Measurements from ENCODE around the gene CSHL1.

CSHL1 gene

DNA sequence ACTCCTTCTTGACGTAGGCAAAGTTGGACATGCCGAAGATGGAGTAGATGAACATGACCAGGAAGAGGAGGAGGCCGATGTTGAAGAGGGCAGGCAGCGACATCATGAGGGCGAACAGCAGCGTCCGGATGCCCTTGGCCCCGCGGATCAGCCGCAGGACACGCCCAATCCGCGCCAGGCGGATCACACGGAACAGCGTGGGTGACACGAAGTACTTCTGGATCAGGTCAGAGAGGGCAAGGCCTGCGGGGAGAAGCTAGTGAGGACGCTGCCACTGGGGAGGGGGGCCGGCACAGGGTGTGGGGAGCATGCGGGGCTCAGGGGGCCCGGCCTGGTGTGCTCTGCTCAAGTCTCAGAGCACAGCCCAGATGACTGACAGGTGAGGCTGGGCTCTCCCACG lies 30.7 kb upstream of the CSHL1 start:
- DNase-seq (ENCODE audit: low read depth), result no peak
- H3K4me3 ChIP-seq (ENCODE audit: low read depth, low read length), result no peak overlapping the region

DNA sequence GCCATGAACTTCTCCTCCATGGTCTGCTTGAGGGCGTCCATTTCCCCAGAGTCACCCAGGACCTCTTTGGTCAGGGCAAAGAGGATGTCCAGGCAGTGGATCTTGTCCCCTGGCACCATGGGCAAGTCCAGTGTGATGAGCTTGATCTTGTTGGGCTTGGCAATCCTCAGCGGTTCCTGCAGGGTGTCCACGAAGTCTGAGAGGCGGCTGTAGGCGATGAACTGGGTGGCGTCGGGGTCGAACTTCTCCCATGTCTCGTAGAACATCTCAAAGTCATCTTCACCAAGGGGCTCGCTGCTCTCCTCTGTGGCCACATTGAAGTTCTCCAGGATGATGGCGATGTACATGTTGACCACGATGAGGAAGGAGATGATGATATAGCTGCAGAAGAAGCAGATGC lies 30.1 kb upstream of the CSHL1 start:
- H3K4me3 ChIP-seq (ENCODE audit: low read depth, low read length), result no peak overlapping the region
- no peak for DNase-seq (ENCODE audit: low read depth)

DNA sequence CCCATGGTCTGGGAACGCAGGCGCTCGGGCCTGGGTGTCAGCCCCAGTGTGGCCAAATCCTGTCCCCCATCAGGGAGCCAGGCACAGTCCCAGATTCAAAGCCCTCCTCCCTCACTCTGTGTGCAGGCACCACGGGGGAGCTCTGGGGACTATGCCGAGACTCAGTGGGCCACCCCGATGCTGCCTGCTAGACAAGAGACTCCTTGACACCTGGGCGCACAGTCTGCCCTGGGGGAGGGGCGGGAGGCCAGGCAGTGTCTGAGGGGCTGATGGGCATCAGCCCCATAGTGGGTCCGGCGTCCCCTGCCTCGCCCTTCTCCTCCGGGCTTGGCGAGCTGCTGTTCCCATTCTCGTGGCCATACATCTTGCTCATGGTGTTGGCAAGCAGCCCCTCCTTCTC lies 29.5 kb upstream of the CSHL1 start:
- H3K4me3 ChIP-seq (ENCODE audit: low read depth, low read length), result no peak overlapping the region
- DNase-seq (ENCODE audit: low read depth), result no peak

DNA sequence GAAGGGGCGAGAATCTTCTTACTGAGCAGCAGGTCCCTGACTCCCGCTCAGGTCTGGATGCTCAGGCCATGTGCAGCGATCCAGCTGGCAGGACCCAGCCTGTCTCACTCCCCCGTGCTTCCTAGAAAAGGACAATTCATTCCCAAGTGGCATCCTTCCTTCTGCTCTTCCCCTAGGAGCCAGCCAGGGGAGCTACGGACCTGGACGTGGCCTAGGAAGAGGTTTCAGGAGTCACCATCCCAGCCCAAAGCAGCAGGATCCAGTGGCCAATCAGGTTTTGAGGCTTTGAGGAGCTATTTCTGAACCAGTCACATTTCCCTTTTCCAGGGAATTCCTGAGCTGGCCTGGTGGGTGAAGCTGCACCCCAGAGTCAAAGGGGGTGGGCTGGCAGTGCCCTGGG lies 28.8 kb upstream of the CSHL1 start:
- no peak for DNase-seq (ENCODE audit: low read depth)
- no peak overlapping the region for H3K4me3 ChIP-seq (ENCODE audit: low read depth, low read length)

DNA sequence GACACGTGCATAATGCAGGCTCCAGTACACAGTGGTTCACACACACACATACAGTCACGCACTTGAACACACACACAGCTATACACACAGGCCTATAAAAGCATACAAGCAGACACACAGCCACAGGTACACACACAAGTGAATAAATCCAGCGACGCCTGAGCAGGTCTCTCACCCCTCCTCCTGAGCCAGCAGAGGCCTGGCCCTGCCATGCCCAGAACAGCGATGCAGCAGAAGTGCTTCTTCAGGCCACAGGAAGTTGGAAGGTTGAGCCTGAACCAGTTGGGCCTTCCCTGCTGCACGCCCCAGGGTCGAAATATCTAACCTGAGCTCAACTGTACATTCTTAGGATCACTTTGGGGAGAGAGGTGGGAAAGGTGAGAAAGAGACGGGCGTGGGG lies 28.3 kb upstream of the CSHL1 start:
- no peak for DNase-seq (ENCODE audit: low read depth)
- H3K4me3 ChIP-seq (ENCODE audit: low read depth, low read length), result no peak overlapping the region

DNA sequence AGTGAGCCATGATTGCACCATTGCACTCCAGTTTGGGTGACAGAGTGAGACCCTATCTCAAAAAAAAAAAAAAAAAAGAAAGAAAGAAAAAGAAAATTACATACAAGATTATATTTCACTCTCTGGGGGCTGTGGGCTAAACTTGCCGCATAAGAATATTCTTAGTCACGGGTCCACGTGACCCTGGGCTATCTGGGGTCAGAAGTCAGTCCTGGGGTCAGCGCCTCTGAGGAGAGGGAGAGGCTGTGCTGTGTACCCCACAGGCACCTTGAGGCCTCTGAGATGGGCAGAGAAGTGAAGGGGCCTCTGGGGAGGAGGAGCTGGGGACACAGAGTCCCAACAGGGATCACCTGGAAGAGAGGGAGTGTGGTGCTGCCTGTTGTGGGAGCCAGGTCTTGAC lies 26.9 kb upstream of the CSHL1 start:
- no peak overlapping the region for H3K4me3 ChIP-seq (ENCODE audit: low read depth, low read length)
- DNase-seq (ENCODE audit: low read depth), result no peak

DNA sequence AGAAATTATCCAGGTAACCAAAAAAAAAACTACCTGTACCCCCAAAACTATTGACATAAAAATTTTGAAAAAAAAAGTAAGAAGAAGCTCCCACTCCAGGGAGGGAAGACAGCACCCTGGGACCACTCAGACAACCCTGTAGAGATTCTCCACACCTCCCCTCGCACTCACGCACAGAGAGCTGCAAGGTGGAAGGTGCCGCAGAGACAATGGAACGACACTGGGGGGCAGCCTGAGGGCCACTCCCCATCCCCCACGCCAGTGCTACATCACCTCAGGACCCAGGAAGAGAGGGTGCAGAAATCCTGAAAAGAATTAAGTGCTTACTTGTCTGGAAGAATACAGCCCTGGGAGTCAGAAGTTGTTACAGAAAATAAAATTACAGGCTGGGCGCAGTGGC lies 26.3 kb upstream of the CSHL1 start:
- H3K4me3 ChIP-seq (ENCODE audit: low read depth, low read length), result no peak overlapping the region
- no peak for DNase-seq (ENCODE audit: low read depth)

DNA sequence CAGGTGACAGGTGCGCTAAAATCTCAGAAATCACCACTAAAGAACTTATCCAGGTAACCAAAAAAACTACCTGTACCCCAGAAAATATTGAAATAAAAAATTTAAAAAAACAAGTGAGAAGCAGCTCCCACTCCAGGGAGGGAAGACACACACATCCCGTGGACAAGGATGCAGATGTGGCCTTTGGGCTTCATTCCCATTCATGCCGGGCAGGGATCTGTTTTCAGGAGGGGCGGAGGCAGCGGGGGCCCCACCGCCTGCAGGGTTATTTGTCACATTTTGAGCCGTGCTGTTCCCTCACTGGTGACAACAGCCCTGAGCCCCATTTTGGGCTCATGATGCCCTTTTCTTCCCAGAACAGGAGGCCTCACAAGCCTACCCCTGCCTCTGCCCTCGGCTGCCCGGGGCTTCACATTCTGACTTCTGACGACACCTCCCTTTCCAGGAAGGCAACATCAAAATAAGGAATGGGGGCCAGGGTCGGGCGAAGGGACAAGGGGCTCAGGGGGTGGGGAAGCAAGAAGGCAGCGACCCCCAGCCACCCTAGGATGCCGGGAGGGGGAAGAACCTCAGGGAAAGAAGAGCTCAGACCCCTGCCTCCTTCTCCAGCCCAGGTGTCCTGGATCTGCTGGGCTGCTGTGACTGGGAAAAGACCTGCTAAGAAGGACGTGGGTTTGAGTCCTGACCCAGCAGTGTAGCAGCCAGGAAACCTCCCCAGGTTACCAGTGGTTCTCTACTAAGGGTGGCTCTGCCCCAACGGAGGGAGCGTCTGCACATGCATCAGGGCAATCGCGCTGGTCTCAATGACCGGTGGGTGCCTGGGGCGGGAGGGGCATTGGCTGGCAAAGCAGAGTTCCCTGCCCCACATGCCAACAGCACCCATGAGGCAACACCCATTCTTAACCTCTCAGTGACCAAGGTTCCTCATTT lies 23.4 kb upstream of the CSHL1 start:
- DNase-seq (ENCODE audit: low read depth), result no peak
- H3K4me3 ChIP-seq (ENCODE audit: low read depth, low read length), result no peak overlapping the region

DNA sequence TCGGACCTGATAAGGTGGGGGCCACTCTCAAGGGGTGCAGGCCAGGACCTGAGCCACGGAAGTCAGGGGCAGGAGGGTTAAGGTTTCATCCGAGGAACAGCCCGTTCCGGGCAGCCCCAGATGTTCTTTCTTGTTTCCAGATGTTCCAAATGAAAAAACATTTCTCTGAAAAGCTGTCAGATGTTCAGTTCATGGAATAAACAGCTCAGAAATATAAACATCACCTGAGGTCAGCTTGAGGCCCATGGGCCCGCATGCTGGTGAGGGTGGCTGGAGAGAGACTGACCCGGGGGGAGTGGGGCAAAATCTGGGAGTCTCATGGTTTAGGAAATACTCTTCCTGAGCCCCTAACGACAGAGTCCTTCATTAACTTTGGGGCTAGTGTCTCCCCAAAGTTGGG lies 22.5 kb upstream of the CSHL1 start:
- no peak overlapping the region for H3K4me3 ChIP-seq (ENCODE audit: low read depth, low read length)
- DNase-seq (ENCODE audit: low read depth), result no peak

DNA sequence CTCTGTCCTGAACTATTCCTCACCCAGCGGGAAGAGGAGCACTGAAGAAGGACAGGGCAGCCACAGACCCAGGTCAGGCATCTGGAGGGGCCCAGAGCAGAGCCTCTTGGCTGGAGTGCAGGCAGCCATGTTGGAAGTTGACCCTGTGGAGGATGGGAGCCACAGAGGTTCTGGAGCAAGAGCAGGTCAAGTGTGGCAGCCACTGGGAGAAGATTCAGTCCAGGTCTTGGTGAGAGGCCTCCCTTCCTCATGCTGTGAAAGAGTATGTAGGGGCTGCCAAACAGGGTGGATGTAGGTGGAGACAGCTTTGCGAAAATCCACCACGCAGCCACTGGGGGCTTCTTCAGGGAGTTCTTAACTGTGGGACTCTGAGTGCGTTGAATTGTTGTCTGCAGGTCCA lies 21.7 kb upstream of the CSHL1 start:
- no peak for DNase-seq (ENCODE audit: low read depth)
- H3K4me3 ChIP-seq (ENCODE audit: low read depth, low read length), result no peak overlapping the region

DNA sequence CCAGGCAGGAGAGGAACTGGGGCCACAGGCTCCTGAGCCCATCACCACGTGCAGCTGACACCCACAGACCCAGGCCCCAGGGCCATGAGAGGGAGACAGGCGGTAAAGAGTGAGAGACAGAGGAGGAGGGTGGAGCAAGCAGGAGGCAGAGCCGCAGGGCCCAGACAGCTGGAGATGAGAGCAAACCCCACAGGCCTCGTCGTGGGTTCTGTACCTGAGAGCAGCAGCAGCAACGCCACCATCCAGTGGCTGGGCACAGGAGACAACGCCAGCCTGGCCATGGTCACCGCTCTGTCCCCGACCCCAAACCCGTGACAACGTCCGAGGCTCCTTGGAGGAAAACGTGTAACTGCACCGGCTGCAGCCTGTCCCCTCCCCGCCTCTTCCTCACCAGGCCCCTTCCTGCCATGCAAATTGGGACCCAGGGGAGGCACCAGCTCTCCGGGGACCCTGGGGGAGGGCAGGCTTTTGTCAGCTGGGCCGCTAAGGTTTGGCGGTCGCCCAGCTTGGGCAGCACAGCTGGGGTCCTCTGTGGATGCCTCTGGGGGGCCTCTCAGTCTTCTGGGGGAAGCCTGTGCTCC lies 21.0 kb upstream of the CSHL1 start, which contains the start of gene CD79B:
Gene CD79B (minus strand): TSS at position 351 of the 581 bp plus-strand sequence. CDS start 70 bp downstream, at position 281.
- H3K4me3 ChIP-seq (ENCODE audit: low read depth, low read length), result no peak within 1 kb of the TSS
- DNase-seq (ENCODE audit: low read depth), result no peak

DNA sequence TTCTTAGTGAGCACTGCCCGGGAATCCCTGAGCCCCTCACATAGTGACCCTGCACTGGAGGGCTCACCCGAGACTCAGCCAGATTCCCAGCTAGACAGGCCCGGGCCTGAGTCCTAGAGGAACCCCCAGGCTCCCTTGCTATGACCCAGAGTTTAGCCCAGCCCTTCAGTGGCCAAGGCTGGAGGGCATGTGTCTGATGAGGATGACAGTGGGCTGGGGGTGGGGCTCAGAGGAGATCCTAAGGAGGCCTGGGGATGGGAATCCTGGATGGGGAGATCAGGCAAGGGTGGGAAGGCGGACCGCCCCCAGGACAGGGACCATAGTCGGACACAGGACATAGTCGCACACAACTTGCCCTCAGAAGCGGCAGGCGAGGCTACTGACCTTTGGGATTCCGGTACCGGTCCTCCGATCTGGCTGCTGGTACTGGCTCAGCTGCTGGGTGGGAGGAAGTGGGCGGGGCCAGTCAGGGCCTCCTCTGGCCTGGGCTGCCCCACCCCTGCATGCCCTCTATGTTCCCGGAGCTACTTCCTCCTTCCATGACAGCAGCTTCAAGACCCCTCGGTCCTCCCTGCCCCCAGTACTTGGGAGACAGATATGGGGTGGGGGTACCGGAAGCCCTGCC lies 20.0 kb upstream of the CSHL1 start:
- DNase-seq (ENCODE audit: low read depth), result no peak
- H3K4me3 ChIP-seq (ENCODE audit: low read depth, low read length), result no peak overlapping the region

DNA sequence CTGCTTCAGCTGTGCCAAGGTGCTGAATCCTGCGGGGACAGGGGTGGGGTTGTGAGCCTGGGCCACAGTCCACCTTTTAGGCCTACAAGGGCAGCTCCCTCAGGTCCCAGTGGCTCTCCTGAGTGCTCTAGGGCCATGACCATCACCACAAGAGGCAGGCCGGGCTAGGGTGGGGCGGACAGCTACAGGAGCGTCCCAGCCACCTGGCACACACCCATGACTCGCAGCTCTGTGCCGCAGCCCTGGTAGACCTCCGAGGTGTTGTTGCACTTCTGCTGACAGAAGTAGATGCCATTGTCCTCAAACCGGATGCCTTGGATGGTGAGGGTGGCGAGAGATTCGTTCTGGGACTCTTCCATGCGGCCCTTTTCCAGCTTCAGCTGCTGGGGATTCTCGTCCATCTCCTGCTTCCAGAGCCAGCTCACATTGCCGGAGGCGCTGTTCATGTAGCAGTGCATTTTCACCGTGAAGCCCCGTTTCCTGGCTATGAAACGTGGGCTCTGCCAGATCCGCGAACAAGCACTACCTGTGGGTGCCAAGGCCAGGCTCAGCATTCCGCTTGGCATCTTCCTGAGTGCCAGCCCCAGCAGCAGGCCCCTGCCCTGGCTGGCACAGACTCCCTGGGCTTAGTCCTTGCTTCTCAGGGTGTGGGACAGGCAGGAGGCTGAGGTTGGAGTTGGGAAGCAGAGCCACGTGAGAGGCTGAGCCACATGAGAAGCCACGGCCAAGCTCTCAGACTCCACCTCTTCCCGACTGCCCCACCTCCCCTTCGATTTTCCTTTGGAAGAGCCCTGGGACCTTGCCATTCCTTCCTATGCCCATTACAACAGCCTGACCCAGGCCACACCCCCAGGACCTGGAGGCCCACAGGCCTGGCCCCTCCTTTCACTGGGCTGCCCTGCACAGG lies 19.1 kb upstream of the CSHL1 start:
- no peak overlapping the region for H3K4me3 ChIP-seq (ENCODE audit: low read depth, low read length)
- no peak for DNase-seq (ENCODE audit: low read depth)

DNA sequence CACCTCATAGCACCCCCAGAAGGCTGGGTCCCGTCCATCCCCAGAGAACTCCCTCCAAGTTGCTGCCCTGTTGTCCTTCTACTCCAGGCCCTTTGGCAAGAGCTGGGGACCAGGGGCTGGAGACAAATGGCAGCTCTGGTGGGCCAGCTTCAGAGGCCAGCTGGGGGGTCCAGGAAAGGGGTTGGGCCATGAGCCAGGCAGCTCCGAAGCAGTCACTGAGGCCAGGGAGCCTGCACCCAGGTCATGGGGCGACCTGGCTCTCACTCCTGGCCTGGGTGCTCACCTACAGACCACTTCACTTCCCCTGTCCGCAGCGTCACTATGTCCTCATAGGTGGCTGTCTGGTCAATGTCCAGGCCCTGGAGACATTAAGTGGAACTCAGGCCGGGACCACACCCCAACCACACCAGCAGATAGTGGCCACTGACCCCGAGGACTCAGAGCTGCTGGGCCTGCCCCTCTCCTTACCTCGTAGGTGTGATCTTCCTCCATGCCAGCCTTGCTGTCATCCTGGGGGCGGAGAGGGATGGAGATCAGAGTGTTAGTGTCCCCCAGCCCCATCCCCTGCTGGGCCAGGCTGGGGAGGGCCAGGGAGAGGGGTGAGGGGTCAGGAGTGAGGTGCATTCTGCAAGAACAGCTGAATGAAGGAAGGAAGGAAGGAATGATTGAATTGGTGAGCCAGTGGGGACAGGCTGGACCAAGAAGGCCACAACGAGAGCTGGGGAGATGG lies 18.1 kb upstream of the CSHL1 start:
- H3K4me3 ChIP-seq (ENCODE audit: low read depth, low read length), result no peak overlapping the region
- DNase-seq (ENCODE audit: low read depth), result no peak

DNA sequence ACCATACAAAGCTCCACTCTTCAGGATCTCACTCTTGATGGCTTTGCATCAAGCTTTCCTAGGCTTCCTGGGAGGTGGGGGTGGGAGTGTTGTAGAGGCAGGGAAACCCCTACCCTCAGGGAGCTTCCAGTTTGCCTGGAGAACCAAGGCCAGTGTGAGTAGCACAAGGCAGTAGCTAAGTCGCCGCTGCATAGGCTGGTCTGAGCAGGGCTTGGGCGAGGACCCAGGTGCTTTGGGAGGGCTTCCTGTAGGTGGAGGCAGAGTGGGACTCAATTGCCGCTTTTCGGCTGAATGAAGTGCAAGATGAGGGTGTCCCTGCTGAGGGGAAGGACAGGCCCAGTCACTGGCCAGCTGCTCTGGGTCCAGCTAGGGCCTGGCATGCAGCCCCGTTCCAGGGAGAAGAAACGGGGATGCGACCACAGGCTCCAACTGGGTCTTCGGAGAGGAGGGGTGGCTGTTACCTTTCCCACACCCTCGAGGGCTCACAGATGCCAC lies 17.2 kb upstream of the CSHL1 start:
- no peak overlapping the region for H3K4me3 ChIP-seq (ENCODE audit: low read depth, low read length)
- no peak for DNase-seq (ENCODE audit: low read depth)

DNA sequence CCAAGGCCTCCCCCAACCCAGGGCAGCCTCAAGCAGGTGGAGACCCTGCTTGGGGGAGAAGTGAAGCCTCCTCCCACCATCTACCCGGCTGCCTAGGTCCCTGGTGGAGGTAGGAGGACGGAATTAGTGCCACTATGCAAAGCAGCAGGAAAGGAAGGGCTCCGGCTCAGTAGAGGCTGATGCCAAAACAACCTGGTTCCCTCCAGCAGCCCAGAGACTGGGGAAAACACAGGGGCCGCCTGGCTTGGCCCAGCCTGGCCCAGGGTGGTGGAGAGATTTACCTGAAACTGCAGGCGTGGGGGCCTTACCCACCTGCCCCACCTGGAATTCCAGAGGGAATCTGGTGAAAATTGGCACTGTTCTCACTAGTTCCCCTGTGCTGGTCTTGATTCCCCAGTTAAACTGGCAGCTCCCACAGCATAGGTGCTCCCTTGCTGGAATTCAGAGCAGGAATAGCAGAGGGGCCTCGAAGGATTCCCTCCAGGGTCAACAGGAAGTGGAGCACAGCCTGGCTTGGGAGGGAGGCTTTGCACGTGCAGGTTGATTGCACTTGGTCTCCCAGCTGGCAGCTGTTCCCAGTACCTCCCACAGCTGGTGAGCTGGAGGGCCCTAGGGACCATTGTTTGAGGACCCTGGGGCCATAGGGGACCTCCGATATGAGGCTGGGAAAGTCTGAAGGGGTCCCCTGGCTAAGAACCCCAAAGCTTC lies 16.6 kb upstream of the CSHL1 start:
- no peak for DNase-seq (ENCODE audit: low read depth)
- no peak overlapping the region for H3K4me3 ChIP-seq (ENCODE audit: low read depth, low read length)

DNA sequence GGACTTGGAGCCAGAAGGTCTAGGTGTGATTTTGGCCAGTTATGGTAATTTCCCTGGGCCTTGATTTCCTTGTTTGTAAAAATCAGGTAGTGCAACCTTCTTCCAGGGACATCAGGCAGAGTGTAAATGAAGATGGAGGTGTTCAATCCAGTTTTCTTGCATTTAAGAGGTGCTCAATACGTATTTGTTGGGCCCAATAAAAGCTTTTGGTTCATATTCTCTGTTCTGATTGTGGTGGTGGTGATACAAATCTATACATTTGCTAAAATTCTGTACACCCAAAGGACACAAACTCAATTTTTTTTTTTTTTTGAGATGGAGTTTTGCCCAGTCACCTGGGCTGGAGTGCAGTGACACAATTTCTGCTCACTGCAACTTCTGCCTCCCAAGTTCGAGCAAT lies 15.1 kb upstream of the CSHL1 start:
- no peak for DNase-seq (ENCODE audit: low read depth)
- H3K4me3 ChIP-seq (ENCODE audit: low read depth, low read length), result no peak overlapping the region

DNA sequence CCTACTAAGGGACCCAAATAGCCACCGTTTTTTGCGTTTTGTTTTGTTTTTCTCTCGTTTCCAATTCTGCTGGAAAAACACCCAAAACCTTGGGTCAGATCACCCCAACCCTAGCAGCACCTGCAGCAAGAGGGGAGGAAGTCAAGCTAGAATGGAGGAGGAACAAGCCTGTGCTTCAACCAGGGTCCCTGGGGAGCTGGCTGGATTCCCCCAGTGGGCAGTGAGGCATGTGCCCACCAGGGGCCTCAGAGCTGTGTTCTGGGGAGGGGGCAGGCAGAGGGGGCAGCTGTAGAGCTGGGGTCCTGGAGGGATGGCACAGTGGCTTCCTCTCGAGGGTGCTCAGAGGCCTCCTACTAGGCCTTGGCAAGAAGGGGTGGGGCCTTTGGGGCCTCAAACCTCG lies 14.6 kb upstream of the CSHL1 start:
- no peak for DNase-seq (ENCODE audit: low read depth)
- H3K4me3 ChIP-seq (ENCODE audit: low read depth, low read length), result no peak overlapping the region
